Effector memory CD4-positive, alpha-beta T cell (primary cell): Measurements from ENCODE around the gene RAMACL.

ENCODE experiments used
- DNase-seq, 3 donors: peaks; one replicate each; pipeline ENCODE4 v3.0.0-alpha.2; 2020
- H3K27ac ChIP-seq: 2 replicates; pipeline ENCODE4 v1.7.0; 2013; ENCODE audit warnings: mild to moderate bottlenecking, low read length, moderate library complexity; ENCODE audit not compliant: insufficient read depth, poor library complexity, severe bottlenecking
- H3K27me3 ChIP-seq: replicated peaks from 2 replicates; pipeline ENCODE4 v1.7.0; 2013; ENCODE audit warnings: mild to moderate bottlenecking, low read length; ENCODE audit not compliant: insufficient read depth, control insufficient read depth, poor library complexity, severe bottlenecking
- H3K36me3 ChIP-seq: 2 replicates; pipeline ENCODE4 v1.7.0; 2013; ENCODE audit warnings: mild to moderate bottlenecking, low read length, moderate library complexity; ENCODE audit not compliant: control insufficient read depth, insufficient read depth
- H3K4me1 ChIP-seq: 2 replicates; pipeline ENCODE4 v1.7.0; 2013; ENCODE audit warnings: low read length, mild to moderate bottlenecking; ENCODE audit not compliant: control insufficient read depth, insufficient read depth, poor library complexity, severe bottlenecking
- H3K4me3 ChIP-seq: 2 replicates; pipeline ENCODE4 v1.7.0; 2013; ENCODE audit warnings: low read length, low read depth, mild to moderate bottlenecking; ENCODE audit not compliant: insufficient read depth, poor library complexity, severe bottlenecking
- H3K9me3 ChIP-seq: 2 replicates; pipeline ENCODE4 v1.7.0; 2013; ENCODE audit warnings: mild to moderate bottlenecking, low read length, moderate library complexity; ENCODE audit not compliant: control insufficient read depth

Gene RAMACL

GRCh38 chr6:166578536-166579236 lies 7.8 kb downstream of the RAMACL start:
- Histone ChIP-seq H3K27ac (no peak overlapping the region), H3K4me3 (no peak overlapping the region), H3K36me3 (no peaks in the 10 kb centered on the region), H3K27me3 (no peaks in the 10 kb centered on the region), H3K9me3 (no peaks in the 10 kb centered on the region), H3K4me1 (no peaks in the 10 kb centered on the region)
- no peak for DNase-seq

- Histone ChIP-seq H3K4me1 (no peaks in the 10 kb centered on the region), H3K27me3 (no peaks in the 10 kb centered on the region), H3K27ac (no peak overlapping the region), H3K36me3 (no peaks in the 10 kb centered on the region), H3K4me3 (no peak overlapping the region), H3K9me3 (no peaks in the 10 kb centered on the region)
- DNase-seq: no peak
These were observed 11.3 kb downstream of the RAMACL start for GRCh38 chr6:166575205-166575604.

- no peak overlapping the region for H3K4me3 ChIP-seq
- no peaks in the 10 kb centered on the region for H3K36me3 ChIP-seq
- no peaks in the 10 kb centered on the region for H3K4me1 ChIP-seq
- no peaks in the 10 kb centered on the region for H3K27me3 ChIP-seq
- DNase-seq: no peak
- H3K27ac ChIP-seq: no peak overlapping the region
- H3K9me3 ChIP-seq: no peaks in the 10 kb centered on the region
These were observed 12.8 kb downstream of the RAMACL start for GRCh38 chr6:166573511-166574216.

- no peaks in the 10 kb centered on the region for H3K36me3 ChIP-seq
- no peak overlapping the region for H3K27ac ChIP-seq
- no peak for DNase-seq
These were observed 13.9 kb downstream of the RAMACL start for GRCh38 chr6:166572370-166573261.

GRCh38 chr6:166570929-166571713 lies 15.4 kb downstream of the RAMACL start:
- H3K4me1 ChIP-seq: no peaks in the 10 kb centered on the region
- DNase-seq: no peak
- H3K36me3 ChIP-seq: no peaks in the 10 kb centered on the region
- no peaks in the 10 kb centered on the region for H3K27me3 ChIP-seq
- H3K9me3 ChIP-seq: no peaks in the 10 kb centered on the region
- no peak overlapping the region for H3K27ac ChIP-seq
- H3K4me3 ChIP-seq: no peak overlapping the region

More at GRCh38 chr6:166572370-166573261, 13.9 kb downstream of the RAMACL start:
- Histone ChIP-seq H3K27me3 (no peaks in the 10 kb centered on the region), H3K4me3 (no peak overlapping the region), H3K4me1 (no peaks in the 10 kb centered on the region), H3K9me3 (no peaks in the 10 kb centered on the region)

GRCh38 chr6:166569206-166569605 lies 17.3 kb downstream of the RAMACL start:
- DNase-seq: no peak
- no peak overlapping the region for H3K4me3 ChIP-seq
- no peaks in the 10 kb centered on the region for H3K36me3 ChIP-seq
- H3K4me1 ChIP-seq: no peaks in the 10 kb centered on the region
- H3K9me3 ChIP-seq: no peaks in the 10 kb centered on the region
- no peak overlapping the region for H3K27ac ChIP-seq
- H3K27me3 ChIP-seq: no peaks in the 10 kb centered on the region

GRCh38 chr6:166567813-166568212 lies 18.7 kb downstream of the RAMACL start:
- Histone ChIP-seq H3K36me3 (no peaks in the 10 kb centered on the region), H3K27ac (no peak overlapping the region), H3K4me1 (no peaks in the 10 kb centered on the region), H3K4me3 (no peak overlapping the region), H3K27me3 (no peaks in the 10 kb centered on the region), H3K9me3 (no peaks in the 10 kb centered on the region)
- no peak for DNase-seq

GRCh38 chr6:166567107-166567506 lies 19.4 kb downstream of the RAMACL start:
- no peaks in the 10 kb centered on the region for H3K36me3 ChIP-seq
- no peak for DNase-seq

More at GRCh38 chr6:166567107-166567506, 19.4 kb downstream of the RAMACL start:
- H3K9me3 ChIP-seq: no peaks in the 10 kb centered on the region
- H3K4me3 ChIP-seq: no peak overlapping the region
- H3K4me1 ChIP-seq: no peaks in the 10 kb centered on the region
- H3K27ac ChIP-seq: no peak overlapping the region
- no peaks in the 10 kb centered on the region for H3K27me3 ChIP-seq
